Measurements from ENCODE around the gene PPP4R2.

The PPP4R2 gene

GRCh38 chr3:73021301-73021835, 24.8 kb downstream of the PPP4R2 start:
- TF ChIP-seq CTCF (IDR thresholded peaks at IDR 0.05; ENCODE audit: insufficient read depth, low read length, poor library complexity, severe bottlenecking): no peak
- TF ChIP-seq EZH2phosphoT487 (conservative IDR thresholded peaks at IDR 0.05; ENCODE audit: low read length): no peak
- Histone ChIP-seq H3K9me3 (ENCODE audit: insufficient read depth, low read length) (no peaks in the 10 kb centered on the region), H3K4me3 (ENCODE audit: insufficient read depth, low read length, poor library complexity, severe bottlenecking) (no peak overlapping the region), H2AFZ (ENCODE audit: low read depth, low read length, severe bottlenecking) (no peak overlapping the region), H3K9ac (ENCODE audit: low read length) (no peak overlapping the region), H3K79me2 (ENCODE audit: insufficient read depth, low read length) (peaks cover 100% of the 10 kb centered on the region), H3K36me3 (ENCODE audit: low read length) (peaks cover 8% of the 10 kb centered on the region; the same call in 1 of the 2 replicates), H3K27ac (ENCODE audit: low read depth, low read length) (no peak overlapping the region), H4K20me1 (ENCODE audit: low read depth, low read length) (peaks cover 79% of the 10 kb centered on the region), H3K4me2 (ENCODE audit: low read depth, low read length, poor library complexity, severe bottlenecking) (no peak overlapping the region), H3F3A (ENCODE audit: insufficient read depth) (no peaks in the 10 kb centered on the region), H3K9me2 (replicated peaks; ENCODE audit: insufficient read depth, low read length) (no peaks in the 10 kb centered on the region), H3K27me3 (ENCODE audit: low read length) (no peaks in the 10 kb centered on the region)

- no peak overlapping the region for H3K4me2 ChIP-seq (ENCODE audit: low read depth, low read length, poor library complexity, severe bottlenecking)
- 0 out of 2 replicates have a peak, but pooled peaks cover 4% of the 10 kb centered on the region for H3K36me3 ChIP-seq (ENCODE audit: low read length)
- TF ChIP-seq EZH2phosphoT487 (conservative IDR thresholded peaks at IDR 0.05; ENCODE audit: low read length): no peak
- TF ChIP-seq CTCF (IDR thresholded peaks at IDR 0.05; ENCODE audit: insufficient read depth, low read length, poor library complexity, severe bottlenecking): no peak
- peaks cover 69% of the 10 kb centered on the region for H4K20me1 ChIP-seq (ENCODE audit: low read depth, low read length)
- no peak overlapping the region for H3K27ac ChIP-seq (ENCODE audit: low read depth, low read length)
- no peak overlapping the region for H2AFZ ChIP-seq (ENCODE audit: low read depth, low read length, severe bottlenecking)
- no peak overlapping the region for H3K9ac ChIP-seq (ENCODE audit: low read length)
- H3K9me3 ChIP-seq (ENCODE audit: insufficient read depth, low read length): no peaks in the 10 kb centered on the region
- H3K79me2 ChIP-seq (ENCODE audit: insufficient read depth, low read length): peaks cover 100% of the 10 kb centered on the region
- no peaks in the 10 kb centered on the region for H3F3A ChIP-seq (ENCODE audit: insufficient read depth)
- no peak overlapping the region for H3K4me3 ChIP-seq (ENCODE audit: insufficient read depth, low read length, poor library complexity, severe bottlenecking)
- H3K27me3 ChIP-seq (ENCODE audit: low read length): no peaks in the 10 kb centered on the region
- H3K9me2 ChIP-seq (replicated peaks; ENCODE audit: insufficient read depth, low read length): no peaks in the 10 kb centered on the region
Measured at GRCh38 chr3:73024836-73025235, 28.2 kb downstream of the PPP4R2 start.

GRCh38 chr3:73026111-73026759, 29.6 kb downstream of the PPP4R2 start:
- H3K9me2 ChIP-seq (replicated peaks; ENCODE audit: insufficient read depth, low read length): no peaks in the 10 kb centered on the region
- H3F3A ChIP-seq (ENCODE audit: insufficient read depth): no peaks in the 10 kb centered on the region
- no peak overlapping the region for H2AFZ ChIP-seq (ENCODE audit: low read depth, low read length, severe bottlenecking)
- no peak for TF ChIP-seq EZH2phosphoT487 (conservative IDR thresholded peaks at IDR 0.05; ENCODE audit: low read length)
- no peak for TF ChIP-seq CTCF (IDR thresholded peaks at IDR 0.05; ENCODE audit: insufficient read depth, low read length, poor library complexity, severe bottlenecking)
- H3K4me2 ChIP-seq (ENCODE audit: low read depth, low read length, poor library complexity, severe bottlenecking): no peak overlapping the region
- no peak overlapping the region for H3K4me3 ChIP-seq (ENCODE audit: insufficient read depth, low read length, poor library complexity, severe bottlenecking)
- H3K27me3 ChIP-seq (ENCODE audit: low read length): no peaks in the 10 kb centered on the region
- no peak overlapping the region for H3K27ac ChIP-seq (ENCODE audit: low read depth, low read length)
- H3K79me2 ChIP-seq (ENCODE audit: insufficient read depth, low read length): peaks cover 100% of the 10 kb centered on the region
- no peaks in the 10 kb centered on the region for H3K9me3 ChIP-seq (ENCODE audit: insufficient read depth, low read length)
- peaks cover 68% of the 10 kb centered on the region for H4K20me1 ChIP-seq (ENCODE audit: low read depth, low read length)
- peaks cover 4% of the 10 kb centered on the region; the same call in 1 of the 2 replicates for H3K36me3 ChIP-seq (ENCODE audit: low read length)
- no peak overlapping the region for H3K9ac ChIP-seq (ENCODE audit: low read length)
